ENCODE measurements around the gene KRT25.
A peak's percentile ranks its signal among the peaks of the same experiment; 100 is the strongest.

KRT25 gene

GRCh38 chr17:40755231-40755630, at the start of gene KRT25:
TSS of gene KRT25 (minus strand) at chr17:40755331. CDS start at chr17:40755271, 60 bp downstream.
- no peak for TF ChIP-seq JUND (IDR thresholded peaks at IDR 0.05; ENCODE audit: low read depth)
- in situ Hi-C loops (cut with HindIII; ENCODE audit: low pct_unique_long_range_greater_than_20kb, low sequenced_read_pairs) = no loop called here
- no peak for DNase-seq (ENCODE audit: low read depth in 1 of 2, low spot score in 1 of 2)

GRCh38 chr17:40803617-40804082, 48.5 kb upstream of the KRT25 start:
- in situ Hi-C loops (cut with HindIII; ENCODE audit: low pct_unique_long_range_greater_than_20kb, low sequenced_read_pairs) = no loop called here
- DNase-seq (ENCODE audit: low read depth in 1 of 2, low spot score in 1 of 2) = peak; percentile 77 to 90
- no peak for TF ChIP-seq JUND (IDR thresholded peaks at IDR 0.05; ENCODE audit: low read depth)

- no peak for DNase-seq (ENCODE audit: low read depth in 1 of 2, low spot score in 1 of 2)
- no peak for TF ChIP-seq JUND (IDR thresholded peaks at IDR 0.05; ENCODE audit: low read depth)
- in situ Hi-C loops (cut with HindIII; ENCODE audit: low pct_unique_long_range_greater_than_20kb, low sequenced_read_pairs) = no loop called here
Observed at GRCh38 chr17:40801157-40801556, 46.0 kb upstream of the KRT25 start.

GRCh38 chr17:40800381-40800780, 45.2 kb upstream of the KRT25 start:
- DNase-seq (ENCODE audit: low read depth in 1 of 2, low spot score in 1 of 2) = no peak
- no peak for TF ChIP-seq JUND (IDR thresholded peaks at IDR 0.05; ENCODE audit: low read depth)
- in situ Hi-C loops (cut with HindIII; ENCODE audit: low pct_unique_long_range_greater_than_20kb, low sequenced_read_pairs) = no loop called here

- in situ Hi-C loops (cut with HindIII; ENCODE audit: low pct_unique_long_range_greater_than_20kb, low sequenced_read_pairs) = no loop called here
- DNase-seq (ENCODE audit: low read depth in 1 of 2, low spot score in 1 of 2) = no peak
- TF ChIP-seq JUND (IDR thresholded peaks at IDR 0.05; ENCODE audit: low read depth) = no peak
Observed at GRCh38 chr17:40799859-40800258, 44.7 kb upstream of the KRT25 start, which contains the start of gene KRT28. TSS of gene KRT28 (minus strand) at chr17:40799959. CDS start at chr17:40799893, 66 bp downstream.

- in situ Hi-C loops (cut with HindIII; ENCODE audit: low pct_unique_long_range_greater_than_20kb, low sequenced_read_pairs) = no loop called here
- no peak for TF ChIP-seq JUND (IDR thresholded peaks at IDR 0.05; ENCODE audit: low read depth)
- no peak for DNase-seq (ENCODE audit: low read depth in 1 of 2, low spot score in 1 of 2)
Observed at GRCh38 chr17:40796846-40797245, 41.7 kb upstream of the KRT25 start.

- in situ Hi-C loops (cut with HindIII; ENCODE audit: low pct_unique_long_range_greater_than_20kb, low sequenced_read_pairs) = no loop called here
- DNase-seq (ENCODE audit: low read depth in 1 of 2, low spot score in 1 of 2) = no peak
- no peak for TF ChIP-seq JUND (IDR thresholded peaks at IDR 0.05; ENCODE audit: low read depth)
Observed at GRCh38 chr17:40795019-40795667, 40.0 kb upstream of the KRT25 start.

GRCh38 chr17:40794466-40794865, 39.3 kb upstream of the KRT25 start:
- no peak for DNase-seq (ENCODE audit: low read depth in 1 of 2, low spot score in 1 of 2)
- no peak for TF ChIP-seq JUND (IDR thresholded peaks at IDR 0.05; ENCODE audit: low read depth)
- in situ Hi-C loops (cut with HindIII; ENCODE audit: low pct_unique_long_range_greater_than_20kb, low sequenced_read_pairs) = no loop called here

GRCh38 chr17:40793832-40794231, 38.7 kb upstream of the KRT25 start:
- in situ Hi-C loops (cut with HindIII; ENCODE audit: low pct_unique_long_range_greater_than_20kb, low sequenced_read_pairs) = no loop called here
- no peak for DNase-seq (ENCODE audit: low read depth in 1 of 2, low spot score in 1 of 2)
- no peak for TF ChIP-seq JUND (IDR thresholded peaks at IDR 0.05; ENCODE audit: low read depth)

- peak; percentile 37 to 78 for DNase-seq (ENCODE audit: low read depth in 1 of 2, low spot score in 1 of 2)
Observed at GRCh38 chr17:40791787-40792436, 36.8 kb upstream of the KRT25 start.

GRCh38 chr17:40791111-40791510, 36.0 kb upstream of the KRT25 start:
- TF ChIP-seq JUND (IDR thresholded peaks at IDR 0.05; ENCODE audit: low read depth) = no peak
- in situ Hi-C loops (cut with HindIII; ENCODE audit: low pct_unique_long_range_greater_than_20kb, low sequenced_read_pairs) = no loop called here

More at GRCh38 chr17:40791787-40792436, 36.8 kb upstream of the KRT25 start:
- in situ Hi-C loops (cut with HindIII; ENCODE audit: low pct_unique_long_range_greater_than_20kb, low sequenced_read_pairs) = no loop called here
- no peak for TF ChIP-seq JUND (IDR thresholded peaks at IDR 0.05; ENCODE audit: low read depth)

GRCh38 chr17:40782450-40782849, 27.3 kb upstream of the KRT25 start, which contains the start of gene KRT27:
TSS of gene KRT27 (minus strand) at chr17:40782550. CDS start at chr17:40782493, 57 bp downstream.
- in situ Hi-C loops (cut with HindIII; ENCODE audit: low pct_unique_long_range_greater_than_20kb, low sequenced_read_pairs) = no loop called here
- no peak for DNase-seq (ENCODE audit: low read depth in 1 of 2, low spot score in 1 of 2)
- TF ChIP-seq JUND (IDR thresholded peaks at IDR 0.05; ENCODE audit: low read depth) = no peak

More at GRCh38 chr17:40791111-40791510, 36.0 kb upstream of the KRT25 start:
- no peak for DNase-seq (ENCODE audit: low read depth in 1 of 2, low spot score in 1 of 2)

Measured in T47D (cell line).